Neural cell (in vitro differentiated cells): ENCODE measurements around the gene BICC1.

Experiments used
- EZH2 ChIP-seq: fragments of 200-600, 300-800 bp; shearing (Covaris generic), sonication (generic); IDR thresholded peaks from 2 replicates; pipeline ENCODE4 v1.6.1; 2014; ENCODE audit warnings: antibody characterized with exemption, low read length, borderline replicate concordance, mild to moderate bottlenecking; ENCODE audit not compliant: insufficient read depth, poor library complexity, severe bottlenecking
- TF ChIP-seq, protein P1 (sequence below): IDR thresholded peaks from 2 replicates; pipeline ENCODE4 v1.6.1; 2012; ENCODE audit warnings: borderline replicate concordance
- TF ChIP-seq, protein P2 (sequence below): fragments of 450-650 bp; IDR thresholded peaks from 2 replicates; pipeline ENCODE4 v1.5.1; 2014; ENCODE audit warnings: antibody characterized with exemption, mild to moderate bottlenecking, moderate library complexity; ENCODE audit not compliant: poor library complexity, severe bottlenecking

DNA sequence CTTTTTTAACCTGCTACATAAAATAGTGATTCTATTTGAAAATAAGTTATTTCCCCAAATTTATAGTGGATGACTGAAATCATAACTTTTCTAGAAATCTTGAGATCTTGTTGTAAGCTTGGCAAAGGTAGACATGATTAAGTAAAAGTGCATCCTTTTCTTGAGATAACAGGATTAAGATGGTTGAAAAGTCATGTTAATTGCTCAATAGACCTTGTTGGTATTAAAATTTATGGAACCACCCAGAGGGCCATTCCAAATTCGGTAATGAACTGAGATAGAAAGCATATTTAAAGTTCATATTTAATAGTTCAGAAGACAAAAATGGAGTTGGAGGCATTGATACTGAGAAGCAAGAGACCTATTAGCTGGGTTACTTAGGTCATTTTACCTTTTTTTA lies 139.1 kb downstream of the BICC1 start:
- TF ChIP-seq, protein P1, sequence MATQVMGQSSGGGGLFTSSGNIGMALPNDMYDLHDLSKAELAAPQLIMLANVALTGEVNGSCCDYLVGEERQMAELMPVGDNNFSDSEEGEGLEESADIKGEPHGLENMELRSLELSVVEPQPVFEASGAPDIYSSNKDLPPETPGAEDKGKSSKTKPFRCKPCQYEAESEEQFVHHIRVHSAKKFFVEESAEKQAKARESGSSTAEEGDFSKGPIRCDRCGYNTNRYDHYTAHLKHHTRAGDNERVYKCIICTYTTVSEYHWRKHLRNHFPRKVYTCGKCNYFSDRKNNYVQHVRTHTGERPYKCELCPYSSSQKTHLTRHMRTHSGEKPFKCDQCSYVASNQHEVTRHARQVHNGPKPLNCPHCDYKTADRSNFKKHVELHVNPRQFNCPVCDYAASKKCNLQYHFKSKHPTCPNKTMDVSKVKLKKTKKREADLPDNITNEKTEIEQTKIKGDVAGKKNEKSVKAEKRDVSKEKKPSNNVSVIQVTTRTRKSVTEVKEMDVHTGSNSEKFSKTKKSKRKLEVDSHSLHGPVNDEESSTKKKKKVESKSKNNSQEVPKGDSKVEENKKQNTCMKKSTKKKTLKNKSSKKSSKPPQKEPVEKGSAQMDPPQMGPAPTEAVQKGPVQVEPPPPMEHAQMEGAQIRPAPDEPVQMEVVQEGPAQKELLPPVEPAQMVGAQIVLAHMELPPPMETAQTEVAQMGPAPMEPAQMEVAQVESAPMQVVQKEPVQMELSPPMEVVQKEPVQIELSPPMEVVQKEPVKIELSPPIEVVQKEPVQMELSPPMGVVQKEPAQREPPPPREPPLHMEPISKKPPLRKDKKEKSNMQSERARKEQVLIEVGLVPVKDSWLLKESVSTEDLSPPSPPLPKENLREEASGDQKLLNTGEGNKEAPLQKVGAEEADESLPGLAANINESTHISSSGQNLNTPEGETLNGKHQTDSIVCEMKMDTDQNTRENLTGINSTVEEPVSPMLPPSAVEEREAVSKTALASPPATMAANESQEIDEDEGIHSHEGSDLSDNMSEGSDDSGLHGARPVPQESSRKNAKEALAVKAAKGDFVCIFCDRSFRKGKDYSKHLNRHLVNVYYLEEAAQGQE: no peak
- TF ChIP-seq, protein P2, sequence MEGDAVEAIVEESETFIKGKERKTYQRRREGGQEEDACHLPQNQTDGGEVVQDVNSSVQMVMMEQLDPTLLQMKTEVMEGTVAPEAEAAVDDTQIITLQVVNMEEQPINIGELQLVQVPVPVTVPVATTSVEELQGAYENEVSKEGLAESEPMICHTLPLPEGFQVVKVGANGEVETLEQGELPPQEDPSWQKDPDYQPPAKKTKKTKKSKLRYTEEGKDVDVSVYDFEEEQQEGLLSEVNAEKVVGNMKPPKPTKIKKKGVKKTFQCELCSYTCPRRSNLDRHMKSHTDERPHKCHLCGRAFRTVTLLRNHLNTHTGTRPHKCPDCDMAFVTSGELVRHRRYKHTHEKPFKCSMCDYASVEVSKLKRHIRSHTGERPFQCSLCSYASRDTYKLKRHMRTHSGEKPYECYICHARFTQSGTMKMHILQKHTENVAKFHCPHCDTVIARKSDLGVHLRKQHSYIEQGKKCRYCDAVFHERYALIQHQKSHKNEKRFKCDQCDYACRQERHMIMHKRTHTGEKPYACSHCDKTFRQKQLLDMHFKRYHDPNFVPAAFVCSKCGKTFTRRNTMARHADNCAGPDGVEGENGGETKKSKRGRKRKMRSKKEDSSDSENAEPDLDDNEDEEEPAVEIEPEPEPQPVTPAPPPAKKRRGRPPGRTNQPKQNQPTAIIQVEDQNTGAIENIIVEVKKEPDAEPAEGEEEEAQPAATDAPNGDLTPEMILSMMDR: no peak
- no peak for TF ChIP-seq EZH2
